ENCODE data around the gene POLE. TPM values are rescaled to one million over a fixed set of nuclear protein-coding genes. Genes with fewer than 3 reads are reported as not detected.

POLE gene
- total RNA-seq (2021) (62.9 and 69.9 TPM in 2 replicates), Bru-seq, nascent RNA (percentile 74 among the genes with signal in this experiment), BruChase-seq, experiment 1, labeled RNA remaining after a 2-hour chase (percentile 70 among the genes with signal in this experiment), BruChase-seq, experiment 2, labeled RNA remaining after a 6-hour chase (percentile 89 among the genes with signal in this experiment)
- long read RNA-seq, full-length matches to known transcripts: 6 of 24 reads
- long read RNA-seq, partial matches to known transcripts: 11 of 24 reads
- long read RNA-seq, other reads (novel, unspliced or antisense): 7 of 24 reads

- no TSS peak for BruUV-seq (replicated peaks)
- H3K27ac ChIP-seq: no peak within 1 kb of the TSS
- H2AFZ ChIP-seq: peak within 1 kb of the TSS; percentile 80
- POLR2A ChIA-PET (ENCODE audit: unreplicated experiment): no interaction called here
- peak within 1 kb of the TSS; percentile 81 for H3K4me3 ChIP-seq
- H3F3A ChIP-seq (ENCODE audit: insufficient read depth, low read depth): peaks cover 4% of the 10 kb centered on the region; the same call in 1 of the 2 replicates
- intact Hi-C loops (cut with micrococcal nuclease; ENCODE audit: unreplicated experiment): loop anchor here (2.0 kb wide), 1 partner anchor 73 kb away; the partner anchor contains the start of gene ANKLE2
- H3K9me3 ChIP-seq (ENCODE audit: insufficient read depth, low read depth): no peaks in the 10 kb centered on the region
- H3K27me3 ChIP-seq (ENCODE audit: insufficient read depth, low read depth): no peaks in the 10 kb centered on the region
- H3K4me2 ChIP-seq: peak within 1 kb of the TSS; percentile 82
- TF ChIP-seq EZH2 (IDR thresholded peaks at IDR 0.05; ENCODE audit: low read depth) (no peak), CTCF (conservative IDR thresholded peaks at IDR 0.05) (no peak)
- H3K36me3 ChIP-seq (ENCODE audit: low read depth): peaks cover 8% of the 10 kb centered on the region; the same call in 1 of the 2 replicates
- H4K20me1 ChIP-seq (ENCODE audit: insufficient read depth): no peaks in the 10 kb centered on the region
- no peaks in the 10 kb centered on the region for H3K9me2 ChIP-seq (ENCODE audit: insufficient read depth)
- DNase-seq: peak; percentile 84 to 95
- CTCF ChIA-PET: no interaction called here
- peaks cover 35% of the 10 kb centered on the region for H3K79me2 ChIP-seq (ENCODE audit: low read depth)
- H3K4me1 ChIP-seq (replicated peaks; ENCODE audit: insufficient read depth): peaks cover 13% of the 10 kb centered on the region
Measured at GRCh38 chr12:132687211-132688164, at the start of gene POLE, which contains the start of gene PXMP2. POLE (minus strand) TSS chr12:132687342; CDS start chr12:132687315, 27 bp downstream. PXMP2 (plus strand) TSS chr12:132687587; CDS start chr12:132687671, 84 bp downstream.

- Histone ChIP-seq H3K9me3 (ENCODE audit: insufficient read depth, low read depth) (no peaks in the 10 kb centered on the region), H3K36me3 (ENCODE audit: low read depth) (peaks cover 58% of the 10 kb centered on the region), H3K4me1 (replicated peaks; ENCODE audit: insufficient read depth) (no peaks in the 10 kb centered on the region), H3K4me3 (no peak overlapping the region), H3K4me2 (no peak overlapping the region), H3K27me3 (ENCODE audit: insufficient read depth, low read depth) (no peaks in the 10 kb centered on the region), H2AFZ (no peak overlapping the region), H4K20me1 (ENCODE audit: insufficient read depth) (peaks cover 29% of the 10 kb centered on the region), H3K9me2 (ENCODE audit: insufficient read depth) (no peaks in the 10 kb centered on the region), H3F3A (ENCODE audit: insufficient read depth, low read depth) (peaks cover 18% of the 10 kb centered on the region; the same call in 1 of the 2 replicates), H3K79me2 (ENCODE audit: low read depth) (no peaks in the 10 kb centered on the region; the same call in 1 of the 2 replicates), H3K27ac (no peak overlapping the region)
- TF ChIP-seq CTCF (conservative IDR thresholded peaks at IDR 0.05) (no peak), EZH2 (IDR thresholded peaks at IDR 0.05; ENCODE audit: low read depth) (no peak)
- BruUV-seq (replicated peaks): no TSS peak
- DNase-seq: no peak
- ChIA-PET POLR2A (ENCODE audit: unreplicated experiment) (no interaction called here), CTCF (no interaction called here)
- intact Hi-C loops (cut with micrococcal nuclease; ENCODE audit: unreplicated experiment): no loop called here
Measured at GRCh38 chr12:132736913-132737312, 49.8 kb upstream of the POLE start.

GRCh38 chr12:132736378-132736777, 49.2 kb upstream of the POLE start:
- intact Hi-C loops (cut with micrococcal nuclease; ENCODE audit: unreplicated experiment): no loop called here
- POLR2A ChIA-PET (ENCODE audit: unreplicated experiment): no interaction called here

More at GRCh38 chr12:132736378-132736777, 49.2 kb upstream of the POLE start:
- Histone ChIP-seq H3K9me3 (ENCODE audit: insufficient read depth, low read depth) (no peaks in the 10 kb centered on the region), H3K36me3 (ENCODE audit: low read depth) (peaks cover 63% of the 10 kb centered on the region), H3F3A (ENCODE audit: insufficient read depth, low read depth) (peaks cover 22% of the 10 kb centered on the region; the same call in 1 of the 2 replicates), H3K27me3 (ENCODE audit: insufficient read depth, low read depth) (no peaks in the 10 kb centered on the region), H3K27ac (no peak overlapping the region), H3K79me2 (ENCODE audit: low read depth) (no peaks in the 10 kb centered on the region), H3K4me1 (replicated peaks; ENCODE audit: insufficient read depth) (no peaks in the 10 kb centered on the region), H2AFZ (no peak overlapping the region), H4K20me1 (ENCODE audit: insufficient read depth) (peaks cover 24% of the 10 kb centered on the region), H3K4me2 (no peak overlapping the region), H3K9me2 (ENCODE audit: insufficient read depth) (no peaks in the 10 kb centered on the region), H3K4me3 (no peak overlapping the region)
- CTCF ChIA-PET: no interaction called here
- BruUV-seq (replicated peaks): no TSS peak
- DNase-seq: no peak
- TF ChIP-seq CTCF (conservative IDR thresholded peaks at IDR 0.05): no peak
- no peak for TF ChIP-seq EZH2 (IDR thresholded peaks at IDR 0.05; ENCODE audit: low read depth)
